HepG2 (cell line): Measurements from ENCODE around the gene COPS7A. TPM values are rescaled to one million over a fixed set of nuclear protein-coding genes. Genes with fewer than 3 reads are reported as not detected.

Source experiments
- AKAP8 ChIP-seq: sonication (generic); formaldehyde crosslinking; IDR thresholded peaks from 2 replicates; pipeline ENCODE4 v1.5.1; 2020; ENCODE audit warnings: mild to moderate bottlenecking, missing genetic modification reagents
- CBX5 ChIP-seq: sonication (generic); formaldehyde crosslinking; IDR thresholded peaks from 2 replicates; pipeline ENCODE4 v1.4.0; 2020; ENCODE audit warnings: missing genetic modification reagents, borderline replicate concordance
- EEA1 ChIP-seq: sonication (generic); formaldehyde crosslinking; IDR thresholded peaks from 2 replicates; pipeline ENCODE4 v1.5.1; 2020; ENCODE audit warnings: mild to moderate bottlenecking, missing genetic modification reagents, borderline replicate concordance
- EP300 ChIP-seq, 3 experiments: sonication (generic) in 1 of 3; formaldehyde crosslinking in 1 of 3; IDR thresholded peaks; 2 replicates each; pipeline versions ENCODE4 v1.5.1 to v1.6.1; 2011 to 2020; ENCODE audit warnings: low read depth in 2 of 3, low read length in 2 of 3, borderline replicate concordance in 1 of 3, improper control_type of control experiment in 1 of 3, mild to moderate bottlenecking in 1 of 3, missing genetic modification reagents in 1 of 3, moderate library complexity in 1 of 3
- ESRRA ChIP-seq: sonication (generic); formaldehyde crosslinking; IDR thresholded peaks from 2 replicates; pipeline ENCODE4 v1.5.1; 2020; ENCODE audit warnings: mild to moderate bottlenecking, low read depth, missing genetic modification reagents
- FOSL2 ChIP-seq: sonication (generic); formaldehyde crosslinking; IDR thresholded peaks from 2 replicates; pipeline ENCODE4 v1.4.0; 2020; ENCODE audit warnings: missing genetic modification reagents
- FOXA3 ChIP-seq: IDR thresholded peaks from 2 replicates; pipeline ENCODE4 v1.6.1; 2016; ENCODE audit warnings: missing genetic modification reagents, missing compliant biosample characterization
- HNF4G ChIP-seq, 2 experiments: sonication (generic) in 1 of 2; formaldehyde crosslinking in 1 of 2; IDR thresholded peaks; 2 replicates each; pipeline versions ENCODE4 v1.4.0 to v1.6.1; 2011 to 2020; ENCODE audit warnings: borderline replicate concordance in 2 of 2, low read depth in 2 of 2, mild to moderate bottlenecking in 2 of 2, low read length in 1 of 2, missing genetic modification reagents in 1 of 2, moderate library complexity in 1 of 2
- KDM5A ChIP-seq: fragments of 200-600 bp; sonication (generic); IDR thresholded peaks from 2 replicates; pipeline ENCODE4 v1.7.0; 2018; ENCODE audit warnings: antibody characterized with exemption, mild to moderate bottlenecking, low read length, borderline replicate concordance
- RFXANK ChIP-seq: IDR thresholded peaks from 2 replicates; pipeline ENCODE4 v1.6.1; 2016
- TGIF2 ChIP-seq: IDR thresholded peaks from 2 replicates; pipeline ENCODE4 v1.6.1; 2016; ENCODE audit warnings: control low read depth, missing compliant biosample characterization
- ZBTB21 ChIP-seq: sonication (generic); formaldehyde crosslinking; IDR thresholded peaks from 2 replicates; pipeline ENCODE4 v1.4.0; 2020; ENCODE audit warnings: missing genetic modification reagents
- ZNF138 ChIP-seq: sonication (generic); formaldehyde crosslinking; IDR thresholded peaks from 2 replicates; pipeline ENCODE4 v1.5.0; 2020; ENCODE audit warnings: mild to moderate bottlenecking, low read depth, missing genetic modification reagents
- ZNF672 ChIP-seq: sonication (generic); formaldehyde crosslinking; IDR thresholded peaks from 2 replicates; pipeline ENCODE4 v1.8.1; 2022; ENCODE audit warnings: missing genetic modification reagents
- polyA plus RNA-seq, 8 experiments: library from polyadenylated mRNA; depleted of rRNA in 3 of 8; stranded (reverse) in 7 of 8; unstranded in 1 of 8; fragments of >200 nt; fragmentation: Illumina TruSeq in 4 of 8; extraction: Trizol in 4 of 8; gene quantifications; 2 replicates each; pipeline versions ENCODE4 v1.2.1 to v1.2.3, GENCODE V29; 2011 to 2016; ENCODE audit warnings: low read depth in 4 of 8, missing spikeins in 1 of 8, mixed read lengths in 1 of 8; ENCODE audit not compliant: insufficient read depth in 1 of 8
- total RNA-seq, 5 experiments: library from RNA; depleted of rRNA; stranded (reverse); fragments of >200 nt; fragmentation: Illumina TruSeq; extraction: Trizol; gene quantifications; 2 replicates each; pipeline ENCODE4 v1.2.3, GENCODE V29; 2016; ENCODE audit warnings: low read depth in 1 of 5
- TF ChIP-seq, protein P1 (sequence below): IDR thresholded peaks from 2 replicates; pipeline ENCODE4 v1.6.1; 2016; ENCODE audit warnings: low read depth, control low read depth
- TF ChIP-seq, protein P2 (sequence below): IDR thresholded peaks from 2 replicates; pipeline ENCODE4 v1.6.1; 2012; ENCODE audit warnings: low read depth, low read length, improper control_type of control experiment
- TF ChIP-seq, protein P3 (sequence below): sonication (generic); formaldehyde crosslinking; IDR thresholded peaks from 2 replicates; pipeline ENCODE4 v1.5.1; 2020; ENCODE audit warnings: missing genetic modification reagents, mild to moderate bottlenecking, borderline replicate concordance
- TF ChIP-seq, protein P4 (sequence below): sonication (generic); formaldehyde crosslinking; IDR thresholded peaks from 2 replicates; pipeline ENCODE4 v1.5.0; 2020; ENCODE audit warnings: mild to moderate bottlenecking, missing genetic modification reagents

The COPS7A gene
- total and polyA plus RNA-seq, 2 of the 13 experiments (the other 11 are each of a cell fraction or from before 2014, with no cell fraction given): 40.0 to 73.6 TPM

DNA sequence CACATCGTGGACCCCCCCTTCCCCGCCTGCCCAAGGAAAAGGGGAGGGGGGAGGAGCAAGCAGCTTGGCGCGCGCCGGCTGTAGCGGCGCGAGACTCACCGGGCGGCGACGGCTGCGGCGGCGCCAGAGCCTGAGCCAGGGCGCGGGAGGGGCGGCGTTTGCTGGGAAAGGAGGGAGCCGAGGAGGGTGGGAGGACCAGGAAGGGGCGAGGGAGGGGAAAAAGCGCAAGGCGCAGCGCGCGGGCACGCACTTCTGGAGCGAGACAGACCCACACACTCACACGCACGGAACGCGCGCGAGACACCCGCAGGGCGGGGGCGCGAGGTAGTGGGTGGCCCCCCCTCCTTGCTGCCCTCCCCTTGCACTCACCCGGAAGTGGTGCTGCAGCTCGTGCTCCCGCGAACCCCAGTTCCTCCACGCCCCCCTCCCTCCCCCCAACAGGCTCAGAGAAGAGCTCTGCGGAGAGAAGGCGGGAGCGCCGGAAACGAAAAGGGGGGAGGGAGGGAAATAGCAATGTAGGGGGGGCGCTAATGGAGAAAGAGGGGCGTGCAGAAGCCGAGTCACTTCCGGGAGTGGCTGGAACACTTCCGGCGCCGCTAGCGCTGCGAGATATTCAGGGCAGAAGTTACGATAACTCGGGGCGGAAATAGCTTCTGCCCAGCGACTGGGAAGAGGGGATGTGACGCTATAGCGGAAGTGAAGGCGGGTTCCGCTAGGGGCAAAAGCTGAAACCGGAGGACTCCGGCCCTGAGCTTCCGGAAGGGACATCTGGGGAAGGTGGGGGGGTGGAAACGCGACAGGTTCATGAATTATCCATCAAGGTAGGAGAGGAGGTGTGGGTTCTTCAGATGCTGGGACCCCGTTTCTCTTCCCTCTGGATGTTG is 34.6 kb upstream of the COPS7A start, which contains the start of gene ZNF384 (continued):
- TF ChIP-seq CBX5 (CRISPR knock-in tag) (peak; percentile 16; the same call in 1 of the 2 replicates), HNF4G (IDR thresholded peaks at IDR 0.05; ENCODE audit: borderline replicate concordance, low read depth, low read length) (0 out of 2 replicates have a peak, but pooled peaks have one; percentile 29), HNF4G (CRISPR knock-in tag; IDR thresholded peaks at IDR 0.05; ENCODE audit: borderline replicate concordance, low read depth) (no peak), AKAP8 (CRISPR knock-in tag) (no peak), ZNF672 (CRISPR knock-in tag) (no peak), RFXANK (CRISPR knock-in tag) (no peak), ZBTB21 (CRISPR knock-in tag) (peak; percentile 94), FOSL2 (peak; percentile 18; the same call in 1 of the 2 replicates), ESRRA (CRISPR knock-in tag) (0 out of 2 replicates have a peak, but pooled peaks have one; percentile 55), FOXA3 (peak; percentile 20; the same call in 1 of the 2 replicates), ZNF138 (peak; percentile 78; the same call in 1 of the 2 replicates), EP300 (IDR thresholded peaks at IDR 0.05; ENCODE audit: low read depth in 2 of 2, low read length in 2 of 2) (peak in 1 of 2 experiments; percentile 46; a peak in 2 of 4 replicates), EP300 (CRISPR knock-in tag; IDR thresholded peaks at IDR 0.05; ENCODE audit: borderline replicate concordance) (peak; percentile 21; the same call in 1 of the 2 replicates), KDM5A (peak; percentile 88), EEA1 (CRISPR knock-in tag) (peak; percentile 10; the same call in 1 of the 2 replicates), TGIF2 (CRISPR knock-in tag) (peak; percentile 11; the same call in 1 of the 2 replicates)
- TF ChIP-seq, protein P1, sequence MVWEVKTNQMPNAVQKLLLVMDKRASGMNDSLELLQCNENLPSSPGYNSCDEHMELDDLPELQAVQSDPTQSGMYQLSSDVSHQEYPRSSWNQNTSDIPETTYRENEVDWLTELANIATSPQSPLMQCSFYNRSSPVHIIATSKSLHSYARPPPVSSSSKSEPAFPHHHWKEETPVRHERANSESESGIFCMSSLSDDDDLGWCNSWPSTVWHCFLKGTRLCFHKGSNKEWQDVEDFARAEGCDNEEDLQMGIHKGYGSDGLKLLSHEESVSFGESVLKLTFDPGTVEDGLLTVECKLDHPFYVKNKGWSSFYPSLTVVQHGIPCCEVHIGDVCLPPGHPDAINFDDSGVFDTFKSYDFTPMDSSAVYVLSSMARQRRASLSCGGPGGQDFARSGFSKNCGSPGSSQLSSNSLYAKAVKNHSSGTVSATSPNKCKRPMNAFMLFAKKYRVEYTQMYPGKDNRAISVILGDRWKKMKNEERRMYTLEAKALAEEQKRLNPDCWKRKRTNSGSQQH (CRISPR knock-in tag): no peak; the same call in 1 of the 2 replicates
- TF ChIP-seq, protein P2, sequence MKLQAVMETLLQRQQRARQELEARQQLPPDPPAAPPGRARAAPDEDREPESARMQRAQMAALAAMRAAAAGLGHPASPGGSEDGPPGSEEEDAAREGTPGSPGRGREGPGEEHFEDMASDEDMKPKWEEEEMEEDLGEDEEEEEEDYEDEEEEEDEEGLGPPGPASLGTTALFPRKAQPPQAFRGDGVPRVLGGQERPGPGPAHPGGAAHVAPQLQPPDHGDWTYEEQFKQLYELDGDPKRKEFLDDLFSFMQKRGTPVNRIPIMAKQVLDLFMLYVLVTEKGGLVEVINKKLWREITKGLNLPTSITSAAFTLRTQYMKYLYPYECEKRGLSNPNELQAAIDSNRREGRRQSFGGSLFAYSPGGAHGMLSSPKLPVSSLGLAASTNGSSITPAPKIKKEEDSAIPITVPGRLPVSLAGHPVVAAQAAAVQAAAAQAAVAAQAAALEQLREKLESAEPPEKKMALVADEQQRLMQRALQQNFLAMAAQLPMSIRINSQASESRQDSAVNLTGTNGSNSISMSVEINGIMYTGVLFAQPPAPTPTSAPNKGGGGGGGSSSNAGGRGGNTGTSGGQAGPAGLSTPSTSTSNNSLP: no peak; the same call in 1 of the 2 replicates
- TF ChIP-seq, protein P3, sequence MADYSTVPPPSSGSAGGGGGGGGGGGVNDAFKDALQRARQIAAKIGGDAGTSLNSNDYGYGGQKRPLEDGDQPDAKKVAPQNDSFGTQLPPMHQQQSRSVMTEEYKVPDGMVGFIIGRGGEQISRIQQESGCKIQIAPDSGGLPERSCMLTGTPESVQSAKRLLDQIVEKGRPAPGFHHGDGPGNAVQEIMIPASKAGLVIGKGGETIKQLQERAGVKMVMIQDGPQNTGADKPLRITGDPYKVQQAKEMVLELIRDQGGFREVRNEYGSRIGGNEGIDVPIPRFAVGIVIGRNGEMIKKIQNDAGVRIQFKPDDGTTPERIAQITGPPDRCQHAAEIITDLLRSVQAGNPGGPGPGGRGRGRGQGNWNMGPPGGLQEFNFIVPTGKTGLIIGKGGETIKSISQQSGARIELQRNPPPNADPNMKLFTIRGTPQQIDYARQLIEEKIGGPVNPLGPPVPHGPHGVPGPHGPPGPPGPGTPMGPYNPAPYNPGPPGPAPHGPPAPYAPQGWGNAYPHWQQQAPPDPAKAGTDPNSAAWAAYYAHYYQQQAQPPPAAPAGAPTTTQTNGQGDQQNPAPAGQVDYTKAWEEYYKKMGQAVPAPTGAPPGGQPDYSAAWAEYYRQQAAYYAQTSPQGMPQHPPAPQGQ: 0 out of 2 replicates have a peak, but pooled peaks have one; percentile 34
- TF ChIP-seq, protein P4, sequence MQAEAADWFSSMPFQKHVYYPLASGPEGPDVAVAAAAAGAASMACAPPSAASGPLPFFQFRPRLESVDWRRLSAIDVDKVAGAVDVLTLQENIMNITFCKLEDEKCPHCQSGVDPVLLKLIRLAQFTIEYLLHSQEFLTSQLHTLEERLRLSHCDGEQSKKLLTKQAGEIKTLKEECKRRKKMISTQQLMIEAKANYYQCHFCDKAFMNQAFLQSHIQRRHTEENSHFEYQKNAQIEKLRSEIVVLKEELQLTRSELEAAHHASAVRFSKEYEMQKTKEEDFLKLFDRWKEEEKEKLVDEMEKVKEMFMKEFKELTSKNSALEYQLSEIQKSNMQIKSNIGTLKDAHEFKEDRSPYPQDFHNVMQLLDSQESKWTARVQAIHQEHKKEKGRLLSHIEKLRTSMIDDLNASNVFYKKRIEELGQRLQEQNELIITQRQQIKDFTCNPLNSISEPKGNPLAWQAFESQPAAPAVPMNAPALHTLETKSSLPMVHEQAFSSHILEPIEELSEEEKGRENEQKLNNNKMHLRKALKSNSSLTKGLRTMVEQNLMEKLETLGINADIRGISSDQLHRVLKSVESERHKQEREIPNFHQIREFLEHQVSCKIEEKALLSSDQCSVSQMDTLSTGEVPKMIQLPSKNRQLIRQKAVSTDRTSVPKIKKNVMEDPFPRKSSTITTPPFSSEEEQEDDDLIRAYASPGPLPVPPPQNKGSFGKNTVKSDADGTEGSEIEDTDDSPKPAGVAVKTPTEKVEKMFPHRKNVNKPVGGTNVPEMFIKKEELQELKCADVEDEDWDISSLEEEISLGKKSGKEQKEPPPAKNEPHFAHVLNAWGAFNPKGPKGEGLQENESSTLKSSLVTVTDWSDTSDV (CRISPR knock-in tag): peak; percentile 80; the same call in 1 of the 2 replicates
